ENCODE results near the gene RAPGEF6.

GRCh38 chr5:131644370-131644769, 9.3 kb upstream of the RAPGEF6 start:
- TF ChIP-seq EZH2 (IDR thresholded peaks at IDR 0.05; ENCODE audit: insufficient read depth, poor library complexity, severe bottlenecking) (no peak), EZH2phosphoT487 (IDR thresholded peaks at IDR 0.05; ENCODE audit: insufficient read depth, low read depth) (no peak)

All from GM23248 (cell line).